ENCODE results near the gene NPAS3. TPM values are rescaled to one million over a fixed set of nuclear protein-coding genes. Genes with fewer than 3 reads are reported as not detected.

Gene NPAS3
- total and polyA plus RNA-seq, 2 donors (not counting 3 experiments of a cell fraction or from before 2014, with no cell fraction given), result 0.10 to 0.13 TPM

GRCh38 chr14:33120966-33121365, 182.3 kb downstream of the NPAS3 start:
- ChIA-PET CTCF (no interaction called here), POLR2A (no interaction called here)
- Histone ChIP-seq H3K9me3 (replicated peaks; ENCODE audit: control insufficient read depth, insufficient read depth, low read length) (no peaks in the 10 kb centered on the region), H2AFZ (ENCODE audit: low read depth, low read length) (no peak overlapping the region), H4K20me1 (replicated peaks; ENCODE audit: control insufficient read depth, extremely low read depth, insufficient read depth, low read length) (no peaks in the 10 kb centered on the region), H3K9ac (replicated peaks; ENCODE audit: extremely low read depth, insufficient read depth, low read length) (no peak overlapping the region), H3K9me1 (replicated peaks; ENCODE audit: control insufficient read depth, extremely low read depth, insufficient read depth, low read length) (no peaks in the 10 kb centered on the region), H3K79me2 (ENCODE audit: control insufficient read depth, insufficient read depth, low read length) (no peaks in the 10 kb centered on the region), H3K4me3 (replicated peaks in 1 of 3; ENCODE audit: insufficient read depth in 1 of 3, low read depth in 1 of 3, low read length in 3 of 3) (no peak overlapping the region), H3K36me3 (ENCODE audit: control insufficient read depth in 2 of 2, extremely low read depth in 1 of 2, insufficient read depth in 2 of 2, low read length in 2 of 2) (no peaks in the 10 kb centered on the region), H3K27me3 (ENCODE audit: control insufficient read depth in 2 of 2, insufficient read depth in 2 of 2, low read length in 2 of 2) (no peaks in the 10 kb centered on the region), H3K4me2 (ENCODE audit: insufficient read depth, low read length) (no peak overlapping the region), H3K27ac (ENCODE audit: insufficient read depth, low read depth, low read length) (no peak overlapping the region), H3K4me1 (ENCODE audit: control insufficient read depth, extremely low read depth, insufficient read depth, low read length) (no peaks in the 10 kb centered on the region)
- BruUV-seq (replicated peaks), result no TSS peak
- intact Hi-C loops (cut with micrococcal nuclease), result no loop called here
- DNase-seq (ENCODE audit: low read depth, low spot score) (no peak), FAIRE-seq (no peak)
- dilution Hi-C loops (cut with MboI; ENCODE audit: extremely low pct_ligation_motif_present, low sequenced_read_pairs), result no loop called here
- TF ChIP-seq, protein P1, sequence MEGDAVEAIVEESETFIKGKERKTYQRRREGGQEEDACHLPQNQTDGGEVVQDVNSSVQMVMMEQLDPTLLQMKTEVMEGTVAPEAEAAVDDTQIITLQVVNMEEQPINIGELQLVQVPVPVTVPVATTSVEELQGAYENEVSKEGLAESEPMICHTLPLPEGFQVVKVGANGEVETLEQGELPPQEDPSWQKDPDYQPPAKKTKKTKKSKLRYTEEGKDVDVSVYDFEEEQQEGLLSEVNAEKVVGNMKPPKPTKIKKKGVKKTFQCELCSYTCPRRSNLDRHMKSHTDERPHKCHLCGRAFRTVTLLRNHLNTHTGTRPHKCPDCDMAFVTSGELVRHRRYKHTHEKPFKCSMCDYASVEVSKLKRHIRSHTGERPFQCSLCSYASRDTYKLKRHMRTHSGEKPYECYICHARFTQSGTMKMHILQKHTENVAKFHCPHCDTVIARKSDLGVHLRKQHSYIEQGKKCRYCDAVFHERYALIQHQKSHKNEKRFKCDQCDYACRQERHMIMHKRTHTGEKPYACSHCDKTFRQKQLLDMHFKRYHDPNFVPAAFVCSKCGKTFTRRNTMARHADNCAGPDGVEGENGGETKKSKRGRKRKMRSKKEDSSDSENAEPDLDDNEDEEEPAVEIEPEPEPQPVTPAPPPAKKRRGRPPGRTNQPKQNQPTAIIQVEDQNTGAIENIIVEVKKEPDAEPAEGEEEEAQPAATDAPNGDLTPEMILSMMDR (IDR thresholded peaks at IDR 0.05; ENCODE audit: extremely low read depth in 1 of 2, insufficient read depth in 1 of 2, low read depth in 1 of 2, low read length in 2 of 2), result no peak
- no peak for TF ChIP-seq GATA2 (IDR thresholded peaks at IDR 0.05; ENCODE audit: insufficient read depth, insufficient read length, low read depth, low read length)
- no peak for TF ChIP-seq FOS (IDR thresholded peaks at IDR 0.05; ENCODE audit: borderline replicate concordance, insufficient read depth, low read length)
- TF ChIP-seq POLR2A (IDR thresholded peaks at IDR 0.05; ENCODE audit: low read depth, low read length), result no peak
- no peak for TF ChIP-seq JUN (IDR thresholded peaks at IDR 0.05; ENCODE audit: borderline replicate concordance, insufficient read depth, insufficient read length, low read depth)
- TF ChIP-seq EZH2 (IDR thresholded peaks at IDR 0.05; ENCODE audit: borderline replicate concordance, low read depth, low read length, severe bottlenecking), result no peak
- no peak for TF ChIP-seq POLR2AphosphoS5 (IDR thresholded peaks at IDR 0.05; ENCODE audit: insufficient read depth, low read depth, low read length)
- TF ChIP-seq MYC (IDR thresholded peaks at IDR 0.05; ENCODE audit: low read depth, low read length), result no peak
- no peak for TF ChIP-seq MAX (IDR thresholded peaks at IDR 0.05; ENCODE audit: insufficient read depth, insufficient read length)

Data from endothelial cell of umbilical vein (primary cell).